Stomach (tissue), 9 donors: Measurements from ENCODE around the gene DLX2. TPM values are rescaled to one million over a fixed set of nuclear protein-coding genes. Genes with fewer than 3 reads are reported as not detected.

ENCODE experiments used
- DNase-seq, 2 donors: peaks; one replicate each; pipeline versions ENCODE4 v3.0.0 to v3.0.0-alpha.2; 2013 to 2019
- H3K27ac ChIP-seq, 5 donors: fragments of 200-600 bp in 4 of 5; sonication (generic) in 4 of 5; one replicate each; pipeline ENCODE4 v1.5.1; 2013 to 2019; ENCODE audit warnings: mild to moderate bottlenecking in 1 of 5, moderate library complexity in 1 of 5
- H3K27me3 ChIP-seq, 3 donors: fragments of 200-600 bp; sonication (generic); one replicate each; pipeline ENCODE4 v1.5.1; 2017 to 2019; ENCODE audit warnings: mixed run types in 1 of 3
- H3K36me3 ChIP-seq, 4 donors: fragments of 200-600 bp; sonication (generic); 1 replicate in 3 of 4; 2 replicates in 1 of 4; pipeline ENCODE4 v1.5.1; 2016 to 2019
- H3K4me1 ChIP-seq, 4 donors: fragments of 200-600 bp; sonication (generic); one replicate each; pipeline ENCODE4 v1.5.1; 2016 to 2019
- H3K4me3 ChIP-seq, 4 donors: fragments of 200-600 bp; sonication (generic) in 3 of 4; one replicate each; pipeline ENCODE4 v1.5.1; 2016 to 2019; ENCODE audit warnings: mild to moderate bottlenecking in 1 of 4
- H3K9me3 ChIP-seq, 4 donors: fragments of 200-600 bp; sonication (generic); one replicate each; pipeline ENCODE4 v1.5.1; 2016 to 2019
- EP300 ChIP-seq: sonication (generic); formaldehyde crosslinking; IDR thresholded peaks from one replicate; pipeline ENCODE4 v1.6.1; 2017; ENCODE audit warnings: antibody characterized with exemption
- POLR2A ChIP-seq, 4 donors: fragments of 450-650 bp; IDR thresholded peaks; one replicate each; pipeline ENCODE4 v1.6.1; 2016; ENCODE audit warnings: antibody characterized with exemption in 4 of 4, control low read depth in 2 of 4, mild to moderate bottlenecking in 1 of 4, moderate library complexity in 1 of 4
- POLR2AphosphoS5 ChIP-seq, 3 donors: sonication (generic); formaldehyde crosslinking; IDR thresholded peaks; one replicate each; pipeline ENCODE4 v1.6.1; 2016; ENCODE audit warnings: antibody characterized with exemption in 3 of 3
- WGBS, 5 donors: extraction: QIAGEN DNeasy Blood & Tissue Kit in 3 of 5; methylation state at CpG; one replicate each; pipeline versions ENCODE4 v1.1.5 to v1.1.7; 2013 to 2018; 5-methylcytosine and 5-hydroxymethylcytosine counted together
- intact Hi-C: fragments of 100-400 bp; cut with DNase I; formaldehyde crosslinking; loops from one replicate; pipeline ENCODE4 v1.15.1; 2023; ENCODE audit warnings: low total_unique reads
- polyA plus RNA-seq, 3 donors: library from polyadenylated mRNA; stranded (reverse); fragments of 200-250 nt; gene quantifications; one replicate each; pipeline ENCODE4 v1.2.3, GENCODE V29; 2013
- total RNA-seq, 5 donors: library from RNA; depleted of rRNA; stranded (reverse); fragments of >200 nt; gene quantifications; one replicate each; pipeline versions ENCODE4 v1.1.0 to v1.2.3, GENCODE V29; 2014 to 2016
- TF ChIP-seq, protein P1 (sequence below), 7 experiments: fragments of 450-650 bp in 4 of 7; fragments of 200-600 bp in 3 of 7; sonication (generic) in 3 of 7; IDR thresholded peaks; one replicate each; pipeline ENCODE4 v1.5.1; 2016 to 2019; ENCODE audit warnings: antibody characterized with exemption in 7 of 7, control low read depth in 2 of 7, mild to moderate bottlenecking in 1 of 7
- donor health status: healthy with polysubstance abuse.
- donor health status: Bipolar disorder and iron deficiency.
- donor health status: healthy.

The DLX2 gene
- total and polyA plus RNA-seq, 8 donors: 0.03 TPM; not detected in 7

GRCh38 chr2:172106108-172106961 is 3.6 kb upstream of the DLX2 start:
- 4 to 11% (median 5%) methylated on average over 21 to 44 of the region's 44 CpGs for WGBS, 5 donors
- Histone ChIP-seq H3K27me3 (peaks cover 35 to 94% (median 85%) of the 10 kb centered on the region in 3 donors), H3K4me3 (peak overlapping the region in 3 of 4 donors; percentile 17 to 40 (median 37)), H3K4me1 (peaks cover 34 to 51% (median 46%) of the 10 kb centered on the region in 4 donors), H3K27ac (no peak overlapping the region), H3K9me3 (no peaks in the 10 kb centered on the region), H3K36me3 (no peaks in the 10 kb centered on the region)
- TF ChIP-seq, protein P1, sequence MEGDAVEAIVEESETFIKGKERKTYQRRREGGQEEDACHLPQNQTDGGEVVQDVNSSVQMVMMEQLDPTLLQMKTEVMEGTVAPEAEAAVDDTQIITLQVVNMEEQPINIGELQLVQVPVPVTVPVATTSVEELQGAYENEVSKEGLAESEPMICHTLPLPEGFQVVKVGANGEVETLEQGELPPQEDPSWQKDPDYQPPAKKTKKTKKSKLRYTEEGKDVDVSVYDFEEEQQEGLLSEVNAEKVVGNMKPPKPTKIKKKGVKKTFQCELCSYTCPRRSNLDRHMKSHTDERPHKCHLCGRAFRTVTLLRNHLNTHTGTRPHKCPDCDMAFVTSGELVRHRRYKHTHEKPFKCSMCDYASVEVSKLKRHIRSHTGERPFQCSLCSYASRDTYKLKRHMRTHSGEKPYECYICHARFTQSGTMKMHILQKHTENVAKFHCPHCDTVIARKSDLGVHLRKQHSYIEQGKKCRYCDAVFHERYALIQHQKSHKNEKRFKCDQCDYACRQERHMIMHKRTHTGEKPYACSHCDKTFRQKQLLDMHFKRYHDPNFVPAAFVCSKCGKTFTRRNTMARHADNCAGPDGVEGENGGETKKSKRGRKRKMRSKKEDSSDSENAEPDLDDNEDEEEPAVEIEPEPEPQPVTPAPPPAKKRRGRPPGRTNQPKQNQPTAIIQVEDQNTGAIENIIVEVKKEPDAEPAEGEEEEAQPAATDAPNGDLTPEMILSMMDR (IDR thresholded peaks at IDR 0.05): no peak
- TF ChIP-seq POLR2AphosphoS5 (IDR thresholded peaks at IDR 0.05) (no peak), POLR2A (IDR thresholded peaks at IDR 0.05) (no peak), EP300 (no peak)
- intact Hi-C loops: loop anchor here (10.0 kb wide), 2 partner anchors 292 to 402 kb away; no protein-coding TSS in a partner anchor
- peak in 1 of 2 donors; percentile 59 for DNase-seq

- no peak for DNase-seq
- Histone ChIP-seq H3K36me3 (no peaks in the 10 kb centered on the region), H3K27me3 (peaks cover 41 to 100% (median 93%) of the 10 kb centered on the region in 3 donors), H3K27ac (no peak overlapping the region), H3K9me3 (no peaks in the 10 kb centered on the region), H3K4me1 (peaks cover 41 to 58% (median 54%) of the 10 kb centered on the region in 4 donors), H3K4me3 (peak overlapping the region in 1 of 4 donors; percentile 37)
- intact Hi-C loops: loop anchor here (10.0 kb wide), 2 partner anchors 291 to 401 kb away; no protein-coding TSS in a partner anchor
- no peak for TF ChIP-seq POLR2A (IDR thresholded peaks at IDR 0.05)
- TF ChIP-seq, protein P1 (IDR thresholded peaks at IDR 0.05): no peak
- TF ChIP-seq POLR2AphosphoS5 (IDR thresholded peaks at IDR 0.05): no peak
- TF ChIP-seq EP300: no peak
- WGBS, 5 donors: 9 to 15% (median 11%) methylated on average over 23 of the region's 23 CpGs
Observed at GRCh38 chr2:172105471-172106107, 2.9 kb upstream of the DLX2 start.

- H3K9me3 ChIP-seq: no peaks in the 10 kb centered on the region
- H3K27ac ChIP-seq: no peak overlapping the region
- peaks cover 60 to 78% (median 71%) of the 10 kb centered on the region in 4 donors for H3K4me1 ChIP-seq
- H3K36me3 ChIP-seq: no peaks in the 10 kb centered on the region
- intact Hi-C loops: loop anchor here (10.0 kb wide), 2 partner anchors 289 to 399 kb away; no protein-coding TSS in a partner anchor
- peak; percentile 82 to 94 for DNase-seq
- peaks cover 58 to 100% (median 100%) of the 10 kb centered on the region in 3 donors for H3K27me3 ChIP-seq
- TF ChIP-seq POLR2AphosphoS5 (IDR thresholded peaks at IDR 0.05): no peak
- no peak for TF ChIP-seq EP300
- TF ChIP-seq POLR2A (IDR thresholded peaks at IDR 0.05): no peak
- TF ChIP-seq, protein P1 (IDR thresholded peaks at IDR 0.05): peak in 5 of 7 experiments; percentile 65 to 85 (median 76)
- WGBS, 5 donors: 3 to 4% (median 4%) methylated on average over 25 of the region's 25 CpGs
- H3K4me3 ChIP-seq: peak overlapping the region in 3 of 4 donors; percentile 52 to 60 (median 56)
Observed at GRCh38 chr2:172103471-172104272, 972 bp upstream of the DLX2 start.
